ENCODE data around the gene NAP1L4.

The NAP1L4 gene

DNA sequence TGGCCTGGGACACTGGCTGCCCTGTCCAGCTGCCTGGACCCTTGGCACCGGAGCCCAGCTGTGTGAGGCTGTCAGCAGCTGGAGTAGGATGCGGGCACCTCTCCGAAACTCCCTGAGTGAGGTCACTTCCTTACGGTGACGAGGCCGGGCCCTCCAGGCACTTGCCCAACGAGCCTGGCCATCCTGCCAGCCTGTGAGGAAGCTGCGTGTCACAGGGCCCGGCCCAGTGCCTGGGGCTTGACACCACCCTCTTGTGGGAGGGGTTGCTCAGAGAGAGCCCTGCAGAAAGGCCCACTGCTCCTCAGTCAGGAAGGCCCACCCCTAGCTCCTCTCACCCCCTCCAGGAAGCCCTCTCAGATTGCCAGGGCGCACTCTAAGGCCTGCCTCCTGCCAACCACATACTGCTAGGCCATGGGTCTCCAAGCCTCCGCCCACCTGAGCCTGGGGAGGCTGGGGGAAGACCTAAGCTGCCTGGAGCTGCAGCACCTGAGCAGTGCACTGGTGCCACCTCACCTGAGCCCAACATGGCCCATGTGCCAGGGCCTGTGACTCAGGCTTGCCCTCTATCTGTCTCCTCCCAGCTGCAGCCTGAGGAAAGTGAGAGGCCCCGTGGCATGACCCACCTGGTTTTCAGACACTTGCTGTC, 58.6 kb downstream of the NAP1L4 start:
- no peak for DNase-seq

DNA sequence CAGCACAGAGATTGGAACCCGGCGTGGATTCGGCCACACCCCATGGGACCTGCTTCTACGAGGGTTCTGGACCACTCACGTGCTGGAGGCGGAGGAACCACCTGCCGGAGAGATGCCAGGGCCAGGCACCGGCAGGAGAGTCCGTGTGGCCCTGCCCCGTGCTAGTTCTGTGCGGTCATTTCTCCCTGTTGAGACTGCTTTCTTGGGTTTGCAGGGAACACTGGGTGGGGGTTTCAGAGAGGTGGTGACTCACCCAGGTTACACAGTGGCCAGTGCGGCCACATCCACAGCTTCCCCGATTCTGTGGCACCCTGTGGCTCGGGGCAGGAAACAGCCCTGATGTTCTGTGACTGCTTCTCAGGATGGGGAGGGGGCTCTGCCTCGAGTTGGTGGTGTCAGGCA, 59.3 kb downstream of the NAP1L4 start:
- DNase-seq = no peak

DNA sequence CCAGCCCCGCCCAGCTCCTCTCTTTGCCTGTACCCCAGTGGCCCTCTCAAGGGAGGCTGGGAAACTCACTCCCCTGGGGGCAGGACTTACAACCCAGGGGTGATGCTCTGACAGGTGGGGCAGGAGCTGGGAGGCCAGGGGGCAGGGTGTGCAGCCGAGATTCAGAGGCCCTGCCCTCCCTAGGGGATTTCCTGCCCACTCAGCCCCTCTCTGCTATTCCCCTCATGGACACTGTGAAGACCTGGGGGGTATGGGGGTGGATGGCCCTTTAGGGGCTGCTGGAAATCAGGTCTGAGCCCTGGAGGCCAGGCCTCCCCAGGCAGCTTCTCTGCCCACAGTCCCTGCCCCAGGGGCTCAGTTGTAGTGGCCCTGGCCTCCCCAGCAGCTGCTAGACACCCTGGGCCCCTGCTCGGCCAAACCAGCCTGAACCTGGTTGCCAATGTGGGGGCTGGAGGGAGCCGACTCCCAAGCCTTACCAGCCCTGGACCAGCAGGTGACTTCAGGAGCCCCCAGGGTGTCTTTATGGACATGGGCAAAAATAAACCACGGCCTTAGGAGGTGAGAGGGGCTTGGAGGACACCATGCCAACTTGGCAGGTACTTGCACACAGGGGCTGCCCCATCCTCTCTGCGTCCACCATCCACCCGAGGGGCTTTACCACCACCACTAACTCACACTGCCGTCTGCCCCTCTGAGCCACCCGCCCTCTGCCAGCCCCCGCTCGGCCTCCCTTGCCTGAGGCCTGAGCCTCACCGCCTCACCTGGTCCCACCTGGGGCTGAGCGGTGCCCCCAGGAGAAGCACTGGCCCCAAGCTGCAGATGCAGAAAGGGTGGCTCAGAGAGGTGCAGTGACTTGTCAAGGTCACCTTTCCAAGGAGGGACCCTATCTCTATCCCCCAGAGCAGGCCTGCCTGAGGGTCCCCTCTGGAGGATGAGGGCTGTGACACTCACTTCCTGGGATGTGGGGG, 60.1 kb downstream of the NAP1L4 start:
- no peak for DNase-seq

DNA sequence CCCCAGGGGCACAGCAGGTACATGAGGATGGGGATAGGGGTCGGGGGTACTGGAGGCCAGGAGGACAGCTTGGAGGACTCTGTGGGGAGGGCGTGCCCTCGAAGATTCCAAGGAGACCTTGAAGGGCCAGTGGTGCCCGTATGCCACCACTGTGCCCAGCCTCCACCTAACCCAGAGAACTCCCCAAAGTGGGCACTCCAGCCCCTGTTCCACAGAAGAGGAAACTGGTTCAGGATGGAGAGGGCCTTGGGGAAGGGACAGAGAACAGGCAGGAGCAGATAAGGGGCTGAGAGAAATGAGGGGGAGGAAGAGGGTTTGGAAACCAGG, 60.7 kb downstream of the NAP1L4 start:
- no peak for DNase-seq

DNA sequence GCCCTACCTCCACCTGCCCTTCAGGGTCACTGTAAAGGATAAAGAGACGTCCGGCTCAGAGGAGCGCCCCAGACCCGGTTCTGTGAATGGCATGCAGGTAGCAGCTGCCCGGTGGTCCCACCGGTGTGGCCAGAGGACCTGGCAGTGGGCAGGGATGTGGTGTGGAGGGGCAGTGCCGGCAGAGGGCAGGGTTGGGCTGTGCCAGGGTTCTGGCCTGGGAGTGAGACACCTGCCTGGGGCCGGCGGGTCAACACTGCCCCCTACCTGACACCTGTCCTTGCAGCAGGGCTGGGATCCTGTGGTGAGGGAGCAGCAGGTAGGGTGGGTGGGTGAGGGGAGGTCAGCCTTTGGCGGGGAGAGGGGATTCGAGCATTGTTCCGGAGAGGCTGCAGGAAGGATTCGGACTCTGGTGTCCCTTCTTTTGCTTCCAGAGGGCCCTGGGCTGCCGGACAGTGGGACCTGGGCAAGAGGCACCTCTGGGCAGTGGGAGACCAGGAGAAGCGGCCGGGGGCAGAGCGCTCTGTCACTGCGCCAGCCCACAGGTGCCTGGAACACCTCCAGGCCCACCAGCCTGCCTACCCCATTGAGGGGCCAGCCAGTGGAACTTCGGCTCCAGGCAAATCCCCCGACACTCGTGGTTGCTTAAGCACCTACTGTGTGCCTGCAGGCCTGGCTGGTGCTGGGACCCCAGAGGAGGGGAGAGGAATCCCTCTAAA, 61.3 kb downstream of the NAP1L4 start:
- no peak for DNase-seq

DNA sequence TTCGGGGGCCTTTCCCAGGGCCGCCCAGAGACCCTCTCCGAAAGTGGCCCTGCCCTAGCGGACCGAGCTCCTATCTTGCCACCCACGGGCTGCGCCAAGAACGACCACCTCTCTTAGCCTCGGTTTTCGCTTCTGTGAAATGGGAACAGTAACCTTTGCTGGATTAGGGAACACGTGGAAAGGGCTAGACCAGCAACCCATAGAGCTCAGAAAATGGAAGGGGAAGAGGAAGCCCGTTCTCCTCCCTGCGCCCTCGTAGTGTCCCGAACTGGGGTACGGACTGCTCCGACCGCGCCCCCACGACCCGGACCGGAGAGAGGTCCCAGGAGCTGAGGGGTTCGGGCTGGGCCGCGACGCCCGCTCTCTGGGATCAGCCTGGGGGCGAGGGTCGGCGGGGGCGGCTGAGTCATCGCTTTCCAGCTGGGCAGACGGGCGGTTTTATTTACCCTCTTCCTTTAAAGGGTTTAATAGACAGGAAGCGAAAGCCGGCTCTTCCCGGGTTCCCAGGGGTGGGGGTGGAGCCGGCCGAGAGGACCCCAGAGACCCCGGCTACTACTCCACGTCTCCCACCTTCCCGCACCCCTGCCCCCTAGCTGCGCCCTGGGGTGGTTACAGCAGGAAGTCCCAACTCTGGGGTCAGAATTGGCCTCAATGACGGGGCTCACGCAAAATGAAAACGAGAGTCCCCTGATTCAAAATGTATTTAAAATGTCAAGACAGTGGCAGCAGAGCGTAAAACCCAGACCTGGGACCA, 62.0 kb downstream of the NAP1L4 start:
- no peak for DNase-seq

DNA sequence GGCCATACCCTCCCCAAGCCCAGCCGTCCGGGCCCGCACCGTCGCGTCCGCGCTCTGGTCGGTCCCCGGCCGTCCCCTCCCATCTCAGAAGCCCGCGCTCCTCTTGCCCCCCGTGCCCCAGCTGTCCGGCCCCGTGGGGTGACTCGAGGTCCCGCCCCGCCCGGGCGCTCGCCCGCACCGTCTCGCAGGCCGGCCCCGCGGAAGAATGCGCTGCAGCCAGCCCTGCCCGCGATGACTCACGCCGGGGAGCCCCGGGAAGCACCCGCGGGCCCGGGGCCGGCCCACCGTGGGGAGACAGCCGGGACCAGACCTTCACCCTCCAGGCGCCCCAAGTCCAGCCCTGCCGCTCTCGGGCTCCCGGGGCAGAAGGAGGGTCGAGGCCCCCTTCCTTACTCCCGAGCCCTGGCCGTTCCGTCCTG, 62.6 kb downstream of the NAP1L4 start:
- DNase-seq = no peak

DNA sequence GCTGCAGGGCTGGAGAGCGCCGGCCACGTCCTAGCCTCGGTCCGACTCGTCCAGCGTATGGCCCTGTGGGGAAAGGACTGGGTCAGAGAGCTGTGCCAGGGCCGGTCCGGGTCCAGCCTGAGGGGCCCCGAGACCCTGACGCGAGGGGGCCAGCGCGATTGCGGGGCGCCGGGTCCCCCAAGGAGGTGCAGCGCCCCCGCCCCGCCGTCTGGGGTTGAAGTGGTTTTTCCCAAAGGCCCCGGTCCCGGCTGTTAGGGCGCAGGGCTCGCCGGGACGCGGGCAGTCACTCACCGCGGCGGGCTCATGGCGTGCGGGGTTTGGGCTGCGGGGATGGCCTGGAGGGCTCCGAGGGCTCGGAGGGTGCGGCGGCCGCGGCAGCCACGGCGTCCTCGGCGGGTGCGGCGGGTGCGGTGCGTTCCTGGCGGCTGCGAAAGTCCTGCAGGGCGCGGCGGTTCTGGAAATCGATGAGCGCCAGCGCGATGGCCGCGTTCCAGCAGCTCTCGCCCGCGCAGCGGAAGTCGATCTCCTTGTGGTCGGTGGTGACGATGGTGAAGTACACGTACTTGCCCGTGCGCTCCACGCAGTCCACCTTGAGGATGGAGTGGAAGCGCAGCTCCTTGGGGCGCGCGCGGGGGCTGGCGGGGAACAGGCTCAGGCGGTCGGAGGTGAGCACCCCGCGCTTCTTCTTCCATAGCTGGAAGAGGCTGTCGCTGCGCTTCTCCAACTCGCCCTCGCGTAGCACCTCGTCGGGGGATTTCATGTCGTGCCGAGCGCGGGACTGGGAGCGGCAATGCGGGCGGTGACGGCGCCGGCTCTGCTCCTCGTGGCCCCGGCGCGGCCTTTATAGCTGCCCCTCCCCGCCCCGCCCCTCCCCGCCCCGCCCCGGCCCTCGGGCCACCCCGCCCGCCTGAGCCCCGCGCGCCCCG, 63.3 kb downstream of the NAP1L4 start, which contains the start of gene PHLDA2:
Gene PHLDA2 (minus strand): TSS at position 816 of the 926 bp plus-strand sequence. CDS start 56 bp downstream, at position 760.
- DNase-seq = peak in 1 of 2 experiments; percentile 46

DNA sequence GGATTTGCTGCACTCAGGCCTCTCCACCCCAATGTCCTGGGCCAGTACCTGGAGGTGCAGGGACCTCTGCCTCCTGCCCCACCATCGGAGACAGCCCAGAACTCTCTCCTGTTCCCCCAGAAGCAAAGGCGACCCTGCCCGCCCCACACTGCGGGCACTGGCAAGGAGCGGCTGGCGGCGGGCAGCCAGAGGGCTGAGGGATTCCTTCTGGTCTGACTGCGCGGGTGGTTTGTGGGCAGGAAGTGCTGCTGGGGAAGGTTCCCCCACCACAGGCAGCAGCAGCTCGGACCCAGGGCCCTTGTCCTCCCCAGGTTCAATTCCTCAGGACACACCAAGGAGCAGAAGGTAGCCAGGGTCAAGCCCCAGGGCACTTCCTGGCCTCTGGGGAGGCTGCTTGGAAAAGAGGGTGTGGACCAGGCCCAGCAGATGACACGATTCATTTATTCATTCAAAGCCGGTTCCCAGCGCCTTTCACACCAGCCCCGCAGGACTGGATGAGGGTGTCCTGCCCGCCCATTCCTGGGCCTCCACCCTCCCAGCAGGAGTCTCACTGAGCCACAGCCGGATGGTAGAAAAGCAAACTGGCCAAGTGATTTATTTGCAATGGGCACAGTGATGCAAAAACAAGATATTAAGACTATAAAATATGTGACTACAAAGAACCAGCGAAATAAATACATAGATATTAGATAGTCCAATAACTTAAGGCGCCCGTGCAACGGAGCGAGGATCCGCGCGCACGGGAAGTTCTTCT, 64.1 kb downstream of the NAP1L4 start:
- DNase-seq = no peak

DNA sequence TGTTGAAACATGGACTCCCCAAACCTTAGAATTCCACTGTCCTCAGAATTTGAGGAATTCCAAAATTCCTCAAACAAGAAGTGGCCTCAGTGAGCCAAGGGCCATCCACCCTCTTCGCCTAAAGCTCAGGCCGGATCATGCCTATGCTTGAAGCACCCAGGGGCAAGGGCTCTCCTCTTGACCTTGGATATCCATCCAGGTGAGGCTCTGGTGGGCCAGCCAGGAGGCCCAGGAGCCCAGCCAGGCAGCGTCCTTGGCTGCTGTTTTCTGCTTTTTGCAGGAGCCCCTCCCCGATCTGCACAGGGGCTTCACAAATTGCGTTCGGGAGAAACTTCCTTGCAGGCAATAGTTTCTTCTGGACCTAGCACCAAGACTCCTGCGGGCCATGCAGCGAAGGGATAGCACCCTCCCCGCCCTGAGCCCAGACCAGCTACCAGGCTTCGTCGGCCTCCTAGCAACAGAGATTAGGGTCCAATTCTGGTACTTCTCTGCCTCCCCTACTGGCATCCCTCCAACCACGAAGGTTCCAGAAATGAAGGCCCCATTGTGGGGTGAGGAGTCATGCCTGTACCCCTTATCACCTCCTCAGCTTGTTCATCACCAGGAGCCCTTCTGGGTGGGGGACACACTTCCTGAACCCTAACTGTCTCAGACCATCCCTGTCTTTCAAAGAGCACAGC, 64.9 kb downstream of the NAP1L4 start:
- DNase-seq = no peak

DNA sequence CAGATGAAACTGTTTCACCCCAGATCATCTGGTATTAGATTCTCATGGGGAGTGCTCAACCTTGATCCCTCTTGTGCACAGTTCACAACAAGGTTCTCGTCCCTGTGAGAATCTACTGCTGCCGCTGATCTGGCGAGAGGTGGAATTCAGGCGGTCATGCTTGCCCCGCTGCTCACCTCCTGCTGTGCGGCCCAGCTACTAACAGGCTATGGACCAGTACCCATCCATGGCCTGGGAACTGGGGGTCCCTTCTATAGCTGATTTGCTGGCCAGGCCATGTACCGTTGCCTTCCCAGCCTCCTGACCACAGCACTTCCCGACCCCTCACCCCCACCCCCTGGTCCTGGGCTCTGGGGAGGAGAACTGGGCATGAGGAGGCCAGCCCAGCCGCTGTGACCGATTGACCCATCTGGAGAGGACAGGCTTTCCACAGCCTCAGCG, 65.5 kb downstream of the NAP1L4 start:
- DNase-seq = no peak

DNA sequence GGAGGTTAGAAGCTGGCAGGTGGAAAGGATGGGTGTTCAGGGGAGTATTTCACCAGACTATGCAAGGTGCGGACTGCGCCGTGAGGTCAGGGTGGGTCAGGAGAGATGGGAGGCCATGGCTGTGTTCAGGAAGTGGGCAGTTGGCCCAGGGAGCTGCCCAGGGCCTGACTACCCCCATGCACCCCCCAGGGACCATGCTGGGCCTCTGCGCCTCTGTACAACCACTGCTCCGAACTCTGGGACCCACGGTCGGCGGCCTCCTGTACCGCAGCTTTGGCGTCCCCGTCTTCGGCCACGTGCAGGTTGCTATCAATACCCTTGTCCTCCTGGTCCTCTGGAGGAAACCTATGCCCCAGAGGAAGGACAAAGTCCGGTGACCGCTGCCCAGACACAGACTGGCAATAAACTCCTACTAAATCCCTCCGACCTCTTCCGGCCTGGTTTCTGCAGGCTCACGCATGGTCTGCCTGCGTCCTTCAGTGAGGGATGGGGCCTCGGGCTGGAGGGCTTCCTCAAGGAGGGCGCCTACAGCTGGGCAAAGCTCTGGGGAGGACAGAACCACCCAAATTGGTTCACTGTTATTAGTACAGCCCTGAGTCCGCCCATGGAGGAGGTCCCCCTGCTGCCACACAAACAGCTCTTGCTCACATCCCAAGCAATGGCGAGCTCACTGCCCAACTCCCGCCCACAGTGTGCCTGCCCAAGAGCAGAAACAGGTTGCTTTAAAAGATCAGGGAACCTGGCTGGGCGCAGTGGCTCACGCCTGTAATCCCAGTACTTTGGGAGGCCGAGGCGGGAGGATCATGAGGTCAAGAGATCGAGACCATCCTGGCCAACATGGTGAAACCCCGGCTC, 67.1 kb downstream of the NAP1L4 start:
- no peak for DNase-seq

DNA sequence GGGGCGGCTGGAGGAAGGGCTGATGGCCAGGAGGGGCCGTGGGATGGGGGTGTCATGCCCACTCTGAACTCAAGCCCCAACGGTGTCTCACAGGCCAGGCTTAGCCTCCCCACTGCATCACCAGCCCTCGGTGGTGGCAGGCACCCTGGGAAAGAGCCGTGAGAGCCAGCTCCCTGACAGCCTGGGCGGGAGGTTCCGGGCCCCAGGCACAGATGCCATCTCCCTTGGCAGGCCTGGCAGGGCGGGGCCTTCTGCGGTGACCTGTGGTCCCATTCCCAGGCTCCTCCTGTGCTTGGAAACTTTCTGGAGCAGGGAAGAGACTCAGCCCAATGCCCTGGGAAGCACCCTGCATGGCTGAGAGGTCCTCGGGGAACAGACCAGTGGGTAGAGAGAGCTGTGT, 67.7 kb downstream of the NAP1L4 start:
- no peak for DNase-seq

DNA sequence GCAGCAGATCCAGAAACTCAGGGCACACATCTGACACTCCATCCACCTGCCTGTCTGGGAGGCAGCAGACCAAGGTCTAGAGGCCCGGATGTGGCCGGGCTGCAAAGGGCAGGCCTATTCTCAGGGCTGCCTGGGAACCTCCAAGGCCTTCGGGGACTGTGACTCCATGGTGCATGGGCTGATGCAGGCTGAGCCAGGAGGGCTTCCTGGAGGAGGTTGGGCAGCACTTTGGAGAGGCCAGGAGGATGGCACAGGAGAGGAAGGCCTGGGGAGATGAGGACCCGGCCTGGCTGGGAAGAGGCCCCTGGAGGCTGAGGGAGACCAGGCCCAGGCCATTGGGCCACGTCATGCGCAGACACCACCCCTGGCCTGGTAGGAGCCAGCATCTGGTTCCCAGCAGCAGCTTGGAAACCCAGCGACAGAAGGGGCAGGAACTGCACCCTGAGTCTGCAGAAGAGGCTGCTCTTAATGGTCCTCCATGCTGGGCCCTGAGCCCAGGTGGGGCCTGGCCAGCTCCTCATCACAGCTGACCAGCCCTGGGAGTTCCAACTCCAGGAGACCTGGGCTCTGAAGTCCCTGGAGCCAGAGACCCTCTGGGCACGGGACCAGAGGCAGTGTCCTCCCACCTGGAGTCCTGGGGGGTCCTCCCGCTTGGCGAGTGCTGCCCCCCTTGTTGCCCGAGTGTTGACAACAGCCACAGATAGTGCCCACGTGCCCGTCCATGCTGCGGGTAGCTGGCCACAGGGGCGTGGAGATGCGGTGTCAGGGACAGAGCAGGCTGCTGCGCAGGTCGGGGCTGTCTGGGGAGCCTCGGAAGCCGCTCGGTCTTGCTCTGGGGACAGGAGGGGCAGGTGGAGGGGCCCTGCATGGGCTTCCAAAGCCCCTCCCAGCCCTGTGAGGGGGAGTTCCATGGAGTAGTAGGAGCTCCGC, 68.4 kb downstream of the NAP1L4 start:
- no peak for DNase-seq

DNA sequence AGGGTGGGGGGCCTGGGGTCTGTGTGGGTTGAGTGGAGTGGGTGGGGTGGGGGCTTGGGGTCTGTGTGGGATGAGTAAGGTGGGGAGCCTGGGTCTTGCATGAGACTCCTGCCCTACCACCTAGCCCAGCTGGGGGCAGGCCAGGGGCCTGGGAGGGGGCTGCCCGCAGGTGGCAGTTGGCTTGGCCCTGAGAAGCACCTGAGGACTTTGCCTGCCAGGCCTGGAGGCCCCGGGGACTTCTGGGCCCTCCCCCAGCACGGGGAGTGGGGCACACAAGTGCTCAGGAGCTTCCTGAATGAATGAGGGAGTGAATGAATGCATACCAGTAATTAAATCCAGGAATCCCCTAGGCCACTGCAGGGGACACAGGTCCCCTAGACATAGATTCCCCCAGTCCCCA, 69.5 kb downstream of the NAP1L4 start:
- DNase-seq = no peak

DNA sequence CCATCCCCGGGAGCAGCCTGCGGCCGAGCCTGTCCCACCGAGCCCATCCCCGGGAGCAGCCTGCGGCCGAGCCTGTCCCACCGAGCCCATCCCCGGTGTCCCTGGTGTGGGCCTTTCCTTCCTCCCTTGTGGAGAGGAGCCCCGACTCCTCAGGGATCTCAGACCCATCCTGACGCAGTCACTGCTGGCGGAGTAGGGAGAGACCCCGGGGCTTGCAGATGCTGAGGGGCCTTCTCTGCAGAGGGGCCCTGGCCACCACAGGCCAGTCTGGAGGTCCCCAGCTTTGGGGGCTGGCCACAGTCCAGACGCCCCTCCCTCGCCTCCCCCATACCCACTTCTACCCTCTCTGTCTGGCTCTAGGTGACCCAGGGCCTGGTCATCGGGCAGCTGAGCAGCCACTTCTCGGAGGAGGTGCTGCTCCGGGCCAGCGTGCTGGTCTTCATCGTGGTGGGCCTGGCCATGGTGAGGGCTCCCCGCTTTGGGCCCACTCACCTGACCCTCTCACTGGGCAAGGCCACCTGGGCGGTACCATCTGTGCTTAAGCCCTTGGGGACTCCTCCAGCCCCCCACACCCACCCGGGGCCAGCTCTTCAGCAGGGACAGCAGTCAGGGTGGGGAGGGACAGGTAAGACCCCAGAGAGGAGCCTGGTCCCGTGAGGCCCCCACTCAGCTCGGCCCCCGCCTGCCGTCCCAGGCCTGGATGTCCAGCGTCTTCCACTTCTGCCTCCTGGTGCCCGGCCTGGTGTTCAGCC, 70.2 kb downstream of the NAP1L4 start:
- DNase-seq = no peak

DNA sequence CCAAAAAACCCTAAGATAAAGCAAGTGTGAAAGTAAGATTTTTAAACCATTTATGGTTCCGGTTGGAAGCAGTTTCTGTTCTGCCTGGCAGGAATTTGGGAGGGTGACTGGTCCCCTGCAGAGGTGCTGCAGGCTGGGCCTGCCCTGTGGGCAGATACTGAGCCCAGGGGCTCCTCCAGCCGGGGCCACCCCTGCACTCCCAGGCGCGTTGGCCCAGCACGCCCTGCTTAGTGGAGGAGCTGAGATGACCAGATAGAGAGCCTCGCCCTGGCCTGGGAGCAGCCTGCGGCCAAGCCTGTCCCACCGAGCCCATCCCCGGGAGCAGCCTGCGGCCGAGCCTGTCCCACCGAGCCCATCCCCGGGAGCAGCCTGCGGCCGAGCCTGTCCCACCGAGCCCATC, 70.9 kb downstream of the NAP1L4 start:
- DNase-seq = no peak

Measured in NCI-H446 (cell line).